HG03196 (cell line): Measurements from ENCODE around the gene DCP1B.

ENCODE experiments used
- ATAC-seq: cut with Tn5 transposase; IDR thresholded peaks from one replicate; pipeline ENCODE4 v1.9.1; 2021; ENCODE audit not compliant: unreplicated experiment

Gene DCP1B

GRCh38 chr12:2004113-2004929 is at the start of gene DCP1B:
Gene DCP1B (minus strand): TSS chr12:2004457. CDS start chr12:2004431, 26 bp downstream.
- ATAC-seq, result peak; percentile 92

DNA sequence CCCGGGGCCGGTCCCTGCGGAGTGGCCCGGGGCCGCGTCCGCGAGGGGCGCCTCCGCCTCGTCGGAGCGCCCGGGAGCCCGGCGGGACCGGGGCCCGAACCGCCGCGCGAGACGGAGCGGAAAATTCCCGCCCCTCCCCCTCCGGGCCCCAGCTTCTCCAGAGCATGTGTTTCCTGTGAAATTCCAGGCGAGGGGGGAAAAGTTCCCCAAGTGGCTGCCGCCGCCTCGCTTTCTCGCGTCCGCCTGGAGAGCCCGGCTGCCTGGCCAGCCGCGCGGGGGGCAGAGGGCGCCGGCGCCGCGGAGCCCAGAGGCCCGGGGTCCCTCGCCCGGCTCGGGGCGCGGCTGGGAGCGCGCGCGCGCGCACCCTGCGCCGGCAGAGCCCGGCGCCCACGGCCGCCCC is 49.4 kb upstream of the DCP1B start:
- ATAC-seq, result no peak

DNA sequence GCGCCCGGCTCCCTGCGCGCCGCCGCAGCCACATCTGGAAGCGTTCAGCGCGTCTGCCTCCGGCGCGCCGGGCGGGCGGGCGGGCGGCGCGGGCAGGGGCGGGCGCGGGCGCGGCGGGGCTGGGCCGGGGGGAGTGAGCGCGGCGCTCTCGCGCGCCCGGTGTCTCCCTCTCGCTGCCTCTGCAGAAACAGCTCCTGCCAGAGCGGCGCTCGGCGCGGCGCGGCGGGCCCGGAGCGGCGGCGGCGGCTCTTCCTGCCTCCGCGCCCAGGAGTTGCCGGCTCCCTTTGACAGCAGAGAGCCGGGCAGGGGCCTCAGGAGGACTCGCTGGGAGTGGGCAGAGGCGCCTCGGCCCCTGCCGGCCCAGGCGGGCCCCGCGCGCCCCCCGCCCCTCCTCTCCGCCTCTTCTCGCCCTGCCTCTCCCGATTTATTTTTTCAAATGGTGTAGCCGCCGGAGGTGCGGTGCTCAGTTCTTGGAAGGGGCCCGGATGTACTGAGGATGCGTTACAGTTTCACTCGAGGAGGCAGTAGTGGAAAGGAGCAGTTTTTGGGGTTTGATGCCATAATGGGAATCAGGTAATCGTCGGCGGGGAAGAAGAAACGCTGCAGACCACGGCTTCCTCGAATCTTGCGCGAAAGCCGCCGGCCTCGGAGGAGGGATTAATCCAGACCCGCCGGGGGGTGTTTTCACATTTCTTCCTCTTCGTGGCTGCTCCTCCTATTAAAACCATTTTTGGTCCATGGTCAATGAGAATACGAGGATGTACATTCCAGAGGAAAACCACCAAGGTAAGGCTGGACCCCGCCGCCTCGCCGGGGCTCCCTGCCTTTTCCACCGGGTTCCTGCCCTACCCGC is 48.8 kb upstream of the DCP1B start, which contains the start of gene CACNA1C:
Gene CACNA1C (plus strand): TSS at position 162 of the 853 bp plus-strand sequence. CDS start 576 bp downstream, at position 738.
- no peak for ATAC-seq

DNA sequence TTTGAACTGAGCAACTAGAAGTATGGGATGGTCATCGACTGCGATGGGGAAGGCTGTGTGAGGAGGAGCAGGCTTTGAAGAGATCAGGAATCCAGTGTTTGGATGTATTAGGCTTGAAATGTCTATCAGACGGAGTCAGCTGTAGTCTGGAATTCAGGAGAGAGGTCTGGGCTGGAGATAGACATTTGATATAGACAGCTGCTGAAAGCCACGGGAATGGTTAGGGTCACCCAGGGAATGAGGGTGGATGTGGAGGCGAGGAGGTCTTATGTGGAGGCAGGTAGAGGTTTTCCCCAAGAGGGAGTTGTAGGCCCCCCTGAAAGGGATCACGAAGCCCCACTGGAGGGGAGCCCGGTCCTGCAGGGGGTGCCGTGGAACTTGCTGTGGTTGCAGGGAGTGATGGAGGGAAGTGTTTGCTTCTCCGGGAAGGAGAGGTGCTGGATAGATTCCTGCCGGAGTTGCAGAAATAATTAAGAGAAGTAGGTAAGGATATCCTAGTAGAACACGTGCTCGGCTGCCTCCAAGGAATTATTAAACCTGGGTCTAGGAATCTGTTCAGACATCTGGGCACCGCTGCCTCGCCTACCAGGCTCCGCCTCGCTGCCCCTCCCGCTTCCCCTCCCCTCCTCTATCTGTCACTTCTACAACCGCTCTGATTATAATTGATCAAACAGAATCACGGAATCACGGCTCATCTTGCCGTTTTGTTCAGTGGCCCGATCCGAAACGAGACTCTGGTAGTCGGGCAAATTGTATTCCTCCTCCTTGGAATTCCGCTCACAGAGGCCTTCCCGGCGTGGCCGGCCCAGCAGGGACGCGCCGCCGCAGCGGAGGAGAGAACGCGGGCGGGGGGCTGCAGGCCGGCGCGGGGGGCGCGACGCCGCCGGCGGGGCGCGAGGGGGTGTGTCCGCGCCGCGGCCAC is 47.7 kb upstream of the DCP1B start:
- ATAC-seq, result no peak

- no peak for ATAC-seq
Measured at GRCh38 chr12:2049604-2050540, 45.6 kb upstream of the DCP1B start.

DNA sequence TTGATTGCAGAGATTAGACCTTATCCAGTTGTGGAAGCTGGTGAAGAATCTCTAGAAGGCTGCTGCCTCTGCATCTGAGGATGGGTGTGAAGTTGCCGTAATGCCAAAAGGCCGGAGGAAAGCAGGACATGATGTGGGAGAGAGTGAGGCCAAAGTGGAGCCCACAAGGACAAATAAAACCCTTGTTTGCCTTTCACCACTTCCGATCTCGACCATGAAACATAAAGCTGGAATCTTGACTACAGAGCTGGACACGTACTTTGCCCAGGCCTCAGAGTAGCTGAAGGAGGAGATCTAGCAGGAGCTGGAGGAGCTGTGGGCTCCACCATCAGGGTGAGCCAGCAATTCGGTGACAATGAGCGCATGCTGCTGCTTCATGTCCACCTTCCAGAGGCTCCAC is 43.5 kb upstream of the DCP1B start:
- ATAC-seq, result no peak

- no peak for ATAC-seq
Measured at GRCh38 chr12:2046957-2047356, 42.7 kb upstream of the DCP1B start.

DNA sequence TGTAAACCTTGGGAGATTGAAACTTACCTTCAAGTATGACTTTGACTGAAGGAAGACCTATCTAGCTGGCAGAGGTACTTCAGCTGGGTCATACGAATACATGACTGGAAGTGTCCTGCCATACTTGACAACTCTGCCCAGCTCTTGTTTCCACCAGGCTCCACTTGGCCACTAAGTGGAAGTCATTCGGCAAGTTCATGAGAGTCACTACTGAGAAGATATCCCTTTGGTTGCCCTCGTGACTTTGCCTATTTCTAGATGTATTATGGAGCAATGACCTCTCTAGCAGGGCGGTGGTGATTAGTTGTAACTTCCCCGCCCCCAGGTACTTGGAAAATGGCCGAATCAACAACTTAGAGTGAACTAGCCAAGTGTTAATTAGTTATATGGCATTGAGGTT is 39.9 kb upstream of the DCP1B start:
- ATAC-seq, result no peak

DNA sequence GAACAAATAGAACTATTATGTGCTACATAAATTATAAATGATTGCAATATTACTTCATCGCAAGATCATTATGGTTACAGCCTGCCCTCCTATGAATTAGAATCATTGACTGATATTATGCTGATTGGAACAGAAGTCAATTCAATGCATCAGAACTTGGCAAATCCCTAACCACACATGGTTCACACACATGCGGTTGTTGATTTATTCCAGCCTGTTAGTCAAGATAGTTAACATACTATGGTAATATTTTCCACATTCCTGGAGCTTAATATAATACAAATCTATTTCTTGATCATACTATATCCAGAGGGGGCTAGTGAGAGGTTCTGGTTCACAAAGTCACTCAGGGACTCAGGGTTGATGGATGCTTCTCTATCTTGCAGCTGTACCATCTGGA is 38.8 kb upstream of the DCP1B start:
- ATAC-seq, result no peak

DNA sequence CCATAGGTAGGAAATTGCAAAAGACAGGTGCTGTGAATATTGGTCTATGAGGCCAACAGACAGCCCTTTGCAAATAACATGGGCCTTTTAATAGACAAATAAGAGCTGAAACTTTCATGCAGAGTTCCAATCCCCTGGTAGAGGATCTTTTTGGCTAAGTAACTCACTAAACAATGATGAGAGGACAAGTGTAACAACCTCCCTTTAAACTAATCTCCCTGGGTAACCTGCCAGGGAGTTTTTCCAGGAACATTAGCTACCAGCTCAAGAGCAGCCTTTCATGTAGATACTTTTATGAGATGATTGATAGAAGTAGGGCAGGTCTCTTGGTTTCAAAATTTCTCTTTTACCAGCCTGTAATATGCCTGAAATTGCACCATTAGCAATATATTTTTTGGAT is 34.8 kb upstream of the DCP1B start:
- ATAC-seq, result no peak

DNA sequence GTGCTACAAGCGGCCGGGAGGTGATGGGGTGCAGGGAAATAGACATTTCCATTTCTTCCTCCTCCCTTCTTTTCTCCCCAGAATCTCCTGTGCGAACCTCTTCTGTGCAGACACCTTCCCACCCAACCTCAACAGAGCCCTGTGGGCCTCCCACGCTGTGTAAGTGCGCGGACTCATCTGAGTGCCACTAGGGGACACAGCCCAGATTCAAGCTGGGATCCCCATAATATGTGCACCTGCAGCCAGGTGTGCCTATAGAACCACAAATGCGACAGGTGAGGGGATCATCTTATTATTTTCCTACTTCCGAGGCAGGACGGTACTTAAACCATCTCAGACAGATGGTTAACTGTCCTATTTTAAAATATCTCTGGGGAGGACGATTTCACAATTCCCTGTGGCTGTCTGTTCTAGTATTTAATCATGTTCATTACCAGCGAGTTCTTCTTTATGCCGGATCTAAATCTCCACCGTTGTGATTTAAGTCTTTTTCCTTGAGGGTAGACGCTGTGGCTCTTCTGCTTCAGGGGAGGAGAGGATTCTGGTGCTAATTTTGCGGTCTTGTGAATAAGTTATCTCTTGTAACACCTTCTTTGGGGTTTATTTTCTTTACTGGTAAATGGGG is 31.3 kb upstream of the DCP1B start:
- no peak for ATAC-seq

DNA sequence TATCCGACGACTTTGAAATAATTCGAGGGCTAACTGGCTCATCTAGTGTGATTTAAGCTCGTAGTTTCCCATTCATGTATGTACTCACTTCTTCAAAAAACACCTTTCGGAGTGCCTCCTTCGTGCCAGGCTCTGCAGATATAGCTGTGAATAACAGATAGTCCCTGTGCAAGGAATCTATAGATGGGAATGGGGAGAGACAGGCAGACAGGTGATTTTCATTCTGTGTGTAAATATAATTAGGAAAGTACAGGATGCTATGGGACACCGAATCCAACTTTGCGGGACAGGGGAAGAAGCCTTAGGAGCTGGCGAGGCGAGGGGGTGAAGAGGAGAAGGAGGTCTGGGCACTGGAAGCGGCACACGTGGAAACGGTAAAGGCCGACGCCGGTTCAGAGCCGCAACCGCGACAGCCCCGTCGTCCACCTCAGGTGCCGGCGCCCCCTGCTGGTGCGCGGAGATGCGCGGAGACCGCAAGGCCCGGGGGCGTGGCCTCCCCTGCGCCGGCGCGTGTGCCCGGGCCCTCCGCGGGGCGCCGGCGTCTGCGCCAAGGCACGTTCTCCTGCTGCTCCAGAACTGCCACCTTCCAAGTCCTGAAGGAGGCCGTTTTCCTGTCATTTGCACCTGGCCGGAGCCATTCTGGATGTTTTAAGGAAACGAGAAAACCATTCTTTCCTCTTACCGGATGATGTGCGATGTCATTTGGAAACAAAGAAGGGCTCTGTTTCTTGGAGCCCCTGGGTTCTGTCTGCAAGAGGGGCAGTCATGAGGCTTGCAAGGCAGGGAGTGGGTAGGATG is 30.6 kb upstream of the DCP1B start:
- no peak for ATAC-seq

DNA sequence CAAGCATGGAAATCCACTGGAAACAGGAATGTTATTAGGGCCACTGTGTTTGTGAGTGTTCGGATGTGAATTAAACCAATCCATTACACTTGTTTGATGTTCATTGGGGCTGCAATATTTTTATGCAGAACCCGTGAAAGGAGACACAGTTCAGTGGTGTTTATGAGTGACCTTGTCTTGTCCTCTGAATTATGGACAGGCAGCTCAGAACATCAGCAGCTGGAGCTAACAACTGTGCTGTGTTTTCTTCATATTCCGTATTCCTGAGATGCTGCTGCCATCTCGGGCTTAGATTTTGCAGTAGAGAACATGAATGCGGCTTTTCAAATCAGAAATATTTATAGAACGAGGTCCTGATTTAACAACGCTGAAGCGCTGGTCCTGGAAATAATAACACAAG is 28.2 kb upstream of the DCP1B start:
- ATAC-seq, result no peak

GRCh38 chr12:2029851-2030250 is 25.6 kb upstream of the DCP1B start:
- no peak for ATAC-seq

- no peak for ATAC-seq
Measured at GRCh38 chr12:2027351-2027750, 23.1 kb upstream of the DCP1B start.

DNA sequence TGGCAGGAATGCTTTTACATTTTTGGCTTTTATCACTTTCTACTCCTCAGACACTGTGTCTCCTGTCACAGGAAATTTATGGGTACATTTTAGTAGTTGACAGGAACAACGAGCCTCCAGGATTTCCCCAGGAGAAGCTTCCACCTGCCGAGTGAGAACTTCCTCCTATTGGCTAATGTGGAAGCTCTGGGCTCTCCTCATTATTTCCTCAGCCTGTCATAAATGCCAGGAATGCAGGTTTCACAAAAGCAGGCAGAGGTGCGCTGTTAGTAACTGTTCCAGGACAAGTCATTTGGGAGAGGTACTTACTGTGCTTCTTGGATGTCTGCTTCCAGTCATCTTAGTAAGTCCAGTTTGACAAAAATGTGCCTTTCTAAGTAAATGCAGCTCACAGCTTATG is 19.1 kb upstream of the DCP1B start:
- no peak for ATAC-seq

DNA sequence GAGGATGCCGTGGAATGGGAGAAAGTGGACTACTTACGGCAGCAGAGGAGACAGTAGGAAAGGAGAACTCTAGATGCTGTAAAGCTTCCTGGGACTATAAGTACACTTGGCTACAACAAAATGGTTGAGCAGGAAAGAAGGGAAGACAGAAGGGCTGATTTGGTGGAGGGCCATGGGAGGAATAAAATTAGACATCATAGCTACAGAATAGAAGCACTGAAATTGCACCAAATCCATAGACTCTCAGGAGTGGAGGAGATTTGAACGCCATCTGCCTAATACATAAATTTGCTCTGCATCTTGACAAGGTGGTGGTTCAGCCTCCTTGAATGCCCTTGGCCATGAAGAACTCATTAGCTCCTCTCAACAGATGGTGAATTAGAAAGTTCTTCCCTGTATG is 16.3 kb upstream of the DCP1B start:
- ATAC-seq, result no peak

DNA sequence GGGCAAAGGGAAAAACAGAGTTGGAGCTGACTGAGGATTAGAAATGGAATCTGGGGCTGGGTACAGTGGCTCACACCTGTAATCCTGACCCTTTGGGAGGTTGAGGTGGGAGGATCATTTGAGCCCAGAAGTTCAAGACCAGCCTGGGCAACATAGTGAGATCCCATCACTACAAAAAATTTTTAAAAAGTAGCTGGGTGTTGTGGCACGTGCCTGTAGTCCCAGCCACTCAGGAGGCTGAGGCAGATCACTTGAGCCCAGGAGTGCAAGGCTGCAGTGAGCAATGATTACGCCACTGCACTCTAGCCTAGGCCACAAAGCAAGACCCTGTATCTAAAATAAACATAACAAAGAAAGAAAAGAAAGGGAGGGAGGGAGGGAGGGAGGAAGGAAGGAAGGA is 14.9 kb upstream of the DCP1B start:
- no peak for ATAC-seq

DNA sequence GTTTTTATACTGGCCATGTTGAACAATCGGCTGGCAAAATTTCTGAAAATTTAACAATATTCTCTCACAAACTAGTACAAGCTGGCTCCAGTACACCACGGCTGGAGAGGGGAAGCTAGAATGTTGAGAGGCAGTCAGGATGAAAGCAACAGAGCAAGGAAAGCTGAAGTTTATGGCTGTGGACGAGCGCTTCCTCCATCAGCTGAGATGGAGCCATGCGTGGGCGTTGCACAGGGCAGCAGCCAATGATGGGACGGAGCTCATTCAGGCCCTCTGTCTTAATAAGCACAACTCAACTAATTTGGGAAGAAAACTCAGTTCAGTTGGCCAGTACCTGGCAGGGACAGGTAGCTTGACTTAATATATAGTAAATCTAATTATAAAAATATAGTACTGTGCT is 14.1 kb upstream of the DCP1B start:
- ATAC-seq, result no peak
